NB4 (cell line): ENCODE results near the gene SMOC2.

Source experiments
- CTCF ChIP-seq: IDR thresholded peaks from one replicate; pipeline ENCODE4 v1.5.1; 2012; ENCODE audit warnings: low read depth, low read length
- MYC ChIP-seq: IDR thresholded peaks from 2 replicates; pipeline ENCODE4 v1.6.1; 2011; ENCODE audit warnings: low read depth, low read length
- POLR2A ChIP-seq: IDR thresholded peaks from 2 replicates; pipeline ENCODE4 v1.6.1; 2011; ENCODE audit warnings: mild to moderate bottlenecking; ENCODE audit not compliant: insufficient read length; ENCODE audit errors: extremely low read depth
- TF ChIP-seq, protein P1 (sequence below): IDR thresholded peaks from 2 replicates; pipeline ENCODE4 v1.6.1; 2011; ENCODE audit warnings: low read depth, low read length

- no peak for TF ChIP-seq CTCF
- no peak for TF ChIP-seq POLR2A
- TF ChIP-seq, protein P1, sequence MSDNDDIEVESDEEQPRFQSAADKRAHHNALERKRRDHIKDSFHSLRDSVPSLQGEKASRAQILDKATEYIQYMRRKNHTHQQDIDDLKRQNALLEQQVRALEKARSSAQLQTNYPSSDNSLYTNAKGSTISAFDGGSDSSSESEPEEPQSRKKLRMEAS, result no peak
- TF ChIP-seq MYC, result no peak
Measured at GRCh38 chr6:168663041-168663440, 222.1 kb downstream of the SMOC2 start.
